GM12874 (cell line): ENCODE results near the gene BRF1.

Experiments
- TF ChIP-seq, protein P1 (sequence below): IDR thresholded peaks from 2 replicates; pipeline ENCODE4 v1.5.1; 2011; ENCODE audit warnings: low read depth, mild to moderate bottlenecking, control low read depth, low read length, moderate library complexity; ENCODE audit not compliant: insufficient read depth

BRF1 gene

DNA sequence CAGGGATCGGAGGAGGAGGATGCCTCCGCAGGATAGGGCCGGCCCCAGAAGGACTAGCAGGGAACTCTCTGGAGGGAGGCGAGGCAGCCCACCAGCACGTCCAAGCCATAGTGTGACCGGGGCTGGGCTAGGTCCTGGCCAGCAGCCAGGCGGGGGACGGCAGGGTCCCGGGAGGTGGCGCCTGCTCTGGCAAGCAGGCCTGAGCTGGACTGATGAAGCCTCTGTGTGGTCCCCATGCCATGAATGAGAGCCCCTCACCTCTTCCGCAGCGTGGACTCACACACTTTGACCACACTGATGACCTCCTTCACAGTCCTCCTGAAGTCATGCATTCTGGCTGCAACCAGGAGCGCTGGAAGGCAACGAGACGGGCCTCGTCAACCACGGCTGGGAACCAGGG, 72.2 kb downstream of the BRF1 start:
- TF ChIP-seq, protein P1, sequence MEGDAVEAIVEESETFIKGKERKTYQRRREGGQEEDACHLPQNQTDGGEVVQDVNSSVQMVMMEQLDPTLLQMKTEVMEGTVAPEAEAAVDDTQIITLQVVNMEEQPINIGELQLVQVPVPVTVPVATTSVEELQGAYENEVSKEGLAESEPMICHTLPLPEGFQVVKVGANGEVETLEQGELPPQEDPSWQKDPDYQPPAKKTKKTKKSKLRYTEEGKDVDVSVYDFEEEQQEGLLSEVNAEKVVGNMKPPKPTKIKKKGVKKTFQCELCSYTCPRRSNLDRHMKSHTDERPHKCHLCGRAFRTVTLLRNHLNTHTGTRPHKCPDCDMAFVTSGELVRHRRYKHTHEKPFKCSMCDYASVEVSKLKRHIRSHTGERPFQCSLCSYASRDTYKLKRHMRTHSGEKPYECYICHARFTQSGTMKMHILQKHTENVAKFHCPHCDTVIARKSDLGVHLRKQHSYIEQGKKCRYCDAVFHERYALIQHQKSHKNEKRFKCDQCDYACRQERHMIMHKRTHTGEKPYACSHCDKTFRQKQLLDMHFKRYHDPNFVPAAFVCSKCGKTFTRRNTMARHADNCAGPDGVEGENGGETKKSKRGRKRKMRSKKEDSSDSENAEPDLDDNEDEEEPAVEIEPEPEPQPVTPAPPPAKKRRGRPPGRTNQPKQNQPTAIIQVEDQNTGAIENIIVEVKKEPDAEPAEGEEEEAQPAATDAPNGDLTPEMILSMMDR, result no peak

DNA sequence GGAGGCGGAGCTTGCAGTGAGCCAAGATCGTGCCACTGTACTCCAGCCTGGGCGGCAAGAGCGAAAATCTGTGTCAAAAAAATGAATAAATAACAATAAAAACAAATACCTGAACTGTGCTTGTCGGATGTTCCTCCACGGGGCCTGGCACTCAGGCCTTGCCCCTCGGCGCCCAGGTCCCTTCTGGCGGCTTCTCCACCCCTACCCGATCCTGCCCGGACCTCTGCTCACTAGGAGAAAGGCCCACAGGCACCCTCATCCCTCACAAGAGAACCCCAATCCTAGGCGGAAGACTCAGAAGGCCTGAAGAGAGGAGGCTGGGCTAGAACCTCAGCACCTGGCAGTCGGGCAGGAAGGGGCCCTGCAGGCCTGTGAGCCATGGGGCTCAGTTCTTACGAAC, 73.5 kb downstream of the BRF1 start:
- TF ChIP-seq, protein P1, result no peak

DNA sequence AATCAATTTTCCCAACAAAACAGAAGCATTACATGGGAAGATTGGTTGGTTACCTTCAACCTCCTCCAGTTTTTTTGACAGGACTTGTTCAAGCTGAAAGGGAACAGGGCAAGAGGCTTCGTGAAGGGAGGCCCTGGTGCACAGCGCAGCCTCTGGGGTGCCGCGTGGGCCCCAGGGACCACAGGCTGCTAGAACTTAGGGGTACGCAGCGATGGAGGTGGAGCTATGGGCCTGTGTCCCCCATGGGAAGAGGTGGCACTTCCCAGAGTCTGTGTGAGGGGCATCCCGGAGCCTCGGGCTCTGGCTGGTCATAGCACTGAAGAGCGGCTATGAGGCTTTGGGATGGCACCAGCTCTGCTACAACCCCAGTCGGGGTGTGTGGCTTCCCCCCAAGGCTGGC, 74.6 kb downstream of the BRF1 start:
- TF ChIP-seq, protein P1, result no peak

DNA sequence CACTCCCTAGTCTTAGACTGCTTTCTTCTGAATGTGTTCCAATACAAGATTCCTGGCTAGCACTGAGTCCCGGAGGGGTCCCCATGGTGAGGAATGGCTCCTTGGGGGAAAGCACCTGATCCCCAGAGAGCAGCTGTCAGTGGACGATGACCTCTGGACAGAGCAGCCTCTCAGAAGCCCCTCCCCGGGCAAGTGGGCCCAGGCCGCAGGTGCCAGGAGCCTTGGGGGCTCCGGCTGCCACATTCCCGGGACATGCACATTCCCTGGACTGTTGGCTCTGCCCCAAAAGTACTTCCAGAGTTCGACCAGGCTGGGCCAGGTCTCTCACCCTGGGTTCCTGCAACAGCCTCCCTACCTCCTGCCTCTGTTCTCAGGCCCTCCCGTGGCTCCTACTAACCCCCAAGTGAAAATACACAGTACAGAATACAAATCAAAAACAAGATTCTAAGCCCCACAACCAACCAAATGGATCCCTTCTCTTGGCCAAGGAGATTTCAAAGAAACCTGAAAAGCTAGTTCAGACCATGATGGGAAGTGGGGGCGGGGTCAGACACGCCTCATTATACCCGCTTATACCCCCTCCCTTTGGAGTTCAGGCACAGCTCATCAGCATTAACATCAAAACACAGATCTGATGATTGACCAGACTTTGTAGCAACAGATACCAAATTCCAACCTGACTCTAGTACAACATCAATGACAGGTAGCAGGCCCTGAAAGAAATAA, 75.8 kb downstream of the BRF1 start:
- TF ChIP-seq, protein P1, result no peak

DNA sequence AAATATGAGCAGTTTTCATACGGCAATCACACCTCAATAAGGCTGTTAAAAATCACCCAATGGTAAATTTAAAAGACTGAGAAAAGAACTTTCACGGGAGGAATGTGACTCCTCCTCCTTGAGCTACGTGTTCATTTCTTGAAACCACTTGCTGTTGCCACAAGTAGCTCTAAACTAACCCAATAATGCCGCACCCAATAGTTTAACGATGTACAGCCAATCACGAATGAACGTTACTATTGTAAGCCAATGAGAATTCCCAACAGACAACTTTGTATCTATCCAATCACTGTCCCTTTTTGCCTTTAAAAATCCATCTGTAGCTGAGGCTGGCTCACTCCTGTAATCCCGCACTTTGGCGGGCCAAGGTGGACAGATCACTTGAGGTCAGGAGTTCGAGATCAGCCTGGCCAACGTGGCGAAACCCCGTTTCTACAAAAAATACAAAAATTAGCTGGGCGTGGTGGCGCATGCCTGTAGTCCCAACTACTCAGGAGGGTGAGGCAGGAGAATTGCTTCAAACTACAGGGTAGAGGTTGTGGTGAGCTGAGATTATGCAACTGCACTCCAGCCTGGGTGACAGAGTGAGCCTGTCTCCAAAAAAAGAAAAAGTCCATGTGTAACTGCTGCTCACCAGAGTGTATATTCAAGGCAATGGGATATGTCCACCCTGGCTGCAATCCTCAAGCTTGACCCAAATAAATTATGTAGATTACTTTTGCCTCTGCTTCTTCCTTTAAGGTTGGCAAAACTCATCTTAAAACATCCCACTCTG, 76.8 kb downstream of the BRF1 start:
- TF ChIP-seq, protein P1, result no peak

DNA sequence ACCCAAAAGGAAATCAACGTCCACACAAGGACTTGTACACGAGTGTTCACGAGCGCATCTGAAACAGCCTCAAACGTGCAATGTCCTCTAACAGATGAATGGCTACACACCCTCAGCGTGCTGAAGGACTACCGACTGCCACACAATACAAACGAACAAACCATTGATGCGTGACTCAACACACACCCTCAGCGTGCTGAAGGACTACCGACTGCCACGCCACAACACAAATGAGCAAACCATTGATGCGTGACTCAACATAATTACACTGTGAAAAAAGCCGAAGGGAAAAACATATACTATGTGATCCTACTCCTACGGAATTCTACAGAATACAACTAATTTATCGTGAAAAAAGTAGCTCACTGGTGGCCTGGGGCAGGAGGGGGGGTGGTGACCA, 77.5 kb downstream of the BRF1 start:
- TF ChIP-seq, protein P1, result no peak

DNA sequence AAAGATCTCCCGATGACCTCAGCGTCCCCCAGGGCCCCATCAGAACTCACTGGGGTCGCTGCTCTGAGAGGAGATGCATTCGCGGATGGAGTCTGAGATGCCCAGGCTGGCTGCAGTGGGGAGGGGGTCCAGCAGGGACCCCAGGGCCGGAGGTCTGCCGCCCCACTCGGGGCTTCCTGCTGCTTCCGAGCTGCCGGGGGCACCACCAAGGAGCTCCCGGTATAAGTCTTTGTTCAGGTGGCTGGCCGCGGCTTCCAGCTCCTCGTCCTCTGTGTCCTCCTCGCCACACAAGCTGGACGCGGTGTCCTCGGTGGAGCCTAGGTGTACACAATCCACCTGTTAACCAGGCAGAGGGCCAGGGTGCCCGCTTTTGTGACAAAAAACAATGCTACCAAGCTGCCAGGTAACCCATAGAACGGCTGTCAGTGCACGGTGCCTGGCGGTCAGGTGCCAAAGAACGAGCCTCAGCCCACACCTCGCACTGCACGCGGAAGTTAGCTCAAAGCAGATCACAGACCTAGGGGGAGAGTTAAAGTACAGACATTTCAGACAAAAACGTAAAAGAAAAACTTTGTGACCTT, 79.1 kb downstream of the BRF1 start:
- TF ChIP-seq, protein P1, result no peak
